Measurements from ENCODE around the gene AUNIP. TPM values are rescaled to one million over a fixed set of nuclear protein-coding genes. Genes with fewer than 3 reads are reported as not detected.

The AUNIP gene
- total and polyA plus RNA-seq, 2 of the 8 experiments (the other 6 are each of a cell fraction or from before 2014, with no cell fraction given) = 18.6 to 23.2 TPM

DNA sequence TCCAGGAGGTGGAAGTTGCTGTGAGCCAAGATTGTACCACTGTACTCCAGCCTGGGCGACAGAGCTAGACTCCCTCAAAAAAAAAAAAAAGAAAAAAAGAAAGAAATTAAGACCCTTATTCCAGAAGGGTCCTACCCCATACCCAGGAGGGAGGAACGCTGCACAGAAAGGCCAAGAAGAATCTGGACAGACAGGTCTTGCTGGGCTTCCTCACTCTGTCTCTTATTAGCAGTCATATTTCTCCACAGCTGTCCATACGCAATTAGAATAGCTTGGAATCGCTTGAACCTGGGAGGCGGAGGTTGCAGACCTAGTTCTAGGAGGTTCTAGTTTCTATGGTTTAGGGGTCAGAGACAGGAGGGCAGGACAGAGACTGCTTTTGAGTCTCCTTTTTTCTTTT lies 19.4 kb upstream of the AUNIP start:
- DNase-seq (ENCODE audit: low read depth in 1 of 2, low spot score in 2 of 2) = no peak
- H3K4me3 ChIP-seq (ENCODE audit: extremely low read depth in 1 of 4, insufficient read depth in 2 of 4, low read depth in 3 of 4, low read length in 4 of 4) = no peak overlapping the region
- H4K91ac ChIP-seq (replicated peaks; ENCODE audit: insufficient read length, low read length) = no peak overlapping the region
- no peak overlapping the region for H3K4ac ChIP-seq (replicated peaks; ENCODE audit: insufficient read length, low read depth, low read length)
- peaks cover 0 to 10% (median 8%) of the 10 kb centered on the region in 4 experiments; a peak in 5 of 7 replicates for H3K4me1 ChIP-seq (replicated peaks in 1 of 4; ENCODE audit: control insufficient read depth in 3 of 4, insufficient read depth in 4 of 4, low read length in 3 of 4)
- no peak for FAIRE-seq
- H2AFZ ChIP-seq (ENCODE audit: low read length) = no peak overlapping the region
- H3K9ac ChIP-seq (replicated peaks in 1 of 4; ENCODE audit: extremely low read depth in 1 of 4, low read depth in 3 of 4, low read length in 3 of 4) = no peak overlapping the region
- H3K9me3 ChIP-seq (ENCODE audit: insufficient read depth in 2 of 2, low read depth in 1 of 2, low read length in 1 of 2) = no peaks in the 10 kb centered on the region
- H3K23ac ChIP-seq (ENCODE audit: insufficient read length) = no peak overlapping the region
- POLR2A ChIA-PET (ENCODE audit: partially characterized antibody) = no interaction called here
- no peak overlapping the region for H2BK5ac ChIP-seq (ENCODE audit: low read depth, low read length)
- no peak overlapping the region for H3K14ac ChIP-seq (ENCODE audit: insufficient read length)
- no peak overlapping the region for H2AK5ac ChIP-seq (ENCODE audit: low read depth, low read length)
- no peaks in the 10 kb centered on the region for H3K36me3 ChIP-seq (ENCODE audit: control insufficient read depth in 2 of 4, insufficient read depth in 4 of 4, low read length in 3 of 4)
- no peak overlapping the region for H4K5ac ChIP-seq (ENCODE audit: insufficient read length, low read depth, low read length)
- no peak overlapping the region for H2BK120ac ChIP-seq (replicated peaks; ENCODE audit: low read depth, low read length)
- no peak overlapping the region for H2BK12ac ChIP-seq (ENCODE audit: low read depth, low read length)
- peak overlapping the region; percentile 61; the same call in 1 of the 2 replicates for H2BK15ac ChIP-seq (ENCODE audit: low read length)
- CTCF ChIA-PET (ENCODE audit: partially characterized antibody) = interaction anchor here (1.3 to 2.8 kb wide), 2 partner anchors 13 to 17 kb away, joined by 4 to 20 read pairs; no protein-coding TSS in a partner anchor
- no peak overlapping the region for H3K56ac ChIP-seq (replicated peaks; ENCODE audit: insufficient read length, low read depth, low read length)
- peaks cover 0 to 3% (median 1%) of the 10 kb centered on the region in 4 experiments; a peak in 4 of 7 replicates for H3K27me3 ChIP-seq (replicated peaks in 1 of 4; ENCODE audit: control insufficient read depth in 3 of 4, extremely low read depth in 1 of 4, insufficient read depth in 3 of 4, low read length in 3 of 4)
- H4K8ac ChIP-seq (ENCODE audit: extremely low read depth, insufficient read depth, low read length) = no peak overlapping the region
- peaks cover 8% of the 10 kb centered on the region for H3K23me2 ChIP-seq (ENCODE audit: low read depth, low read length)
- H3K27ac ChIP-seq (ENCODE audit: low read depth, low read length) = no peak overlapping the region
- H3K79me1 ChIP-seq (ENCODE audit: low read depth, low read length) = 0 out of 2 replicates have a peak, but pooled peaks cover 2% of the 10 kb centered on the region
- H3K4me2 ChIP-seq (ENCODE audit: insufficient read depth in 1 of 2, low read depth in 2 of 2, low read length in 2 of 2) = no peak overlapping the region
- no peak for TF ChIP-seq ASH2L (IDR thresholded peaks at IDR 0.05; ENCODE audit: low read length)
- no peak for TF ChIP-seq SP2 (IDR thresholded peaks at IDR 0.05; ENCODE audit: low read length)
- TF ChIP-seq SIRT6 (IDR thresholded peaks at IDR 0.05; ENCODE audit: low read length) = no peak
- no peak for TF ChIP-seq TEAD4 (IDR thresholded peaks at IDR 0.05; ENCODE audit: low read depth, low read length)
- TF ChIP-seq KDM5A (IDR thresholded peaks at IDR 0.05; ENCODE audit: low read length) = no peak
- no peak for TF ChIP-seq GTF2F1 (IDR thresholded peaks at IDR 0.05; ENCODE audit: borderline replicate concordance, low read depth, low read length)
- TF ChIP-seq KDM4A (IDR thresholded peaks at IDR 0.05; ENCODE audit: low read depth, low read length, severe bottlenecking) = no peak
- TF ChIP-seq ZNF274 (IDR thresholded peaks at IDR 0.05; ENCODE audit: borderline replicate concordance, extremely low read depth, low read length) = no peak
- no peak overlapping the region for H2BK20ac ChIP-seq (ENCODE audit: low read length)
- no peaks in the 10 kb centered on the region for H4K20me1 ChIP-seq (replicated peaks in 1 of 2; ENCODE audit: control insufficient read depth in 1 of 2, insufficient read depth in 2 of 2, low read length in 2 of 2)
- no peaks in the 10 kb centered on the region for H3K79me2 ChIP-seq (ENCODE audit: control insufficient read depth in 1 of 2, insufficient read depth in 2 of 2, low read length in 2 of 2)
- no peak overlapping the region for H3K18ac ChIP-seq (ENCODE audit: extremely low read depth, low read length)
- 94% methylated on average over 4 of the region's 5 CpGs; no CpG with 5 or more reads in 1 of the 2 experiments for WGBS, 2 experiments (ENCODE audit: extremely low coverage in 1 of 2, insufficient coverage in 1 of 2, insufficient read length in 1 of 2, insufficient replicate concordance in 2 of 2, low coverage in 1 of 2, low lambda C conversion rate in 2 of 2, missing lambda C conversion rate in 1 of 2)

All from H1 (cell line).